Measurements from ENCODE around the gene CDC42BPA.

DNA sequence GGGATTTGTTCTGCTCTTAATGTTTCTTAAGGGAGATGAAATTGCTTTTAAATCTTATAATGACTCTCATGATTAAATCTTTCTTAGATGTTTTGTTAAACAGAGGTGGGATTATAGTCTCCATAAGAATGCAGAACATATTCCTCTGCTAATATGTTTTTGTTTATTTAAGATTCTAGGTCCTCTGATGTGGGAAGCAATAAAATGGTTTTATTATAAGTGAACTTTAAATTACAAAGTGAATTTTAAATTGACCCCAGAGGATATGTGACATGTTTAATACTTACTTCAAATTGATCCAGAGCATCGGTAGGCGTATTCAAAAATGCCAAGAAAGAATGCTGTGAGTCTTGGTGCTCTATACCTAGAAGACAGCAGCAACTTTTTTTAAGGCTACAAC is 248.8 kb downstream of the CDC42BPA start:
- TF ChIP-seq, protein P1, sequence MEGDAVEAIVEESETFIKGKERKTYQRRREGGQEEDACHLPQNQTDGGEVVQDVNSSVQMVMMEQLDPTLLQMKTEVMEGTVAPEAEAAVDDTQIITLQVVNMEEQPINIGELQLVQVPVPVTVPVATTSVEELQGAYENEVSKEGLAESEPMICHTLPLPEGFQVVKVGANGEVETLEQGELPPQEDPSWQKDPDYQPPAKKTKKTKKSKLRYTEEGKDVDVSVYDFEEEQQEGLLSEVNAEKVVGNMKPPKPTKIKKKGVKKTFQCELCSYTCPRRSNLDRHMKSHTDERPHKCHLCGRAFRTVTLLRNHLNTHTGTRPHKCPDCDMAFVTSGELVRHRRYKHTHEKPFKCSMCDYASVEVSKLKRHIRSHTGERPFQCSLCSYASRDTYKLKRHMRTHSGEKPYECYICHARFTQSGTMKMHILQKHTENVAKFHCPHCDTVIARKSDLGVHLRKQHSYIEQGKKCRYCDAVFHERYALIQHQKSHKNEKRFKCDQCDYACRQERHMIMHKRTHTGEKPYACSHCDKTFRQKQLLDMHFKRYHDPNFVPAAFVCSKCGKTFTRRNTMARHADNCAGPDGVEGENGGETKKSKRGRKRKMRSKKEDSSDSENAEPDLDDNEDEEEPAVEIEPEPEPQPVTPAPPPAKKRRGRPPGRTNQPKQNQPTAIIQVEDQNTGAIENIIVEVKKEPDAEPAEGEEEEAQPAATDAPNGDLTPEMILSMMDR (conservative IDR thresholded peaks at IDR 0.05 in 1 of 2, IDR thresholded peaks at IDR 0.05 in 1 of 2; ENCODE audit: low read depth in 1 of 2, low read length in 2 of 2), result no peak
- TF ChIP-seq EZH2 (IDR thresholded peaks at IDR 0.05; ENCODE audit: low read length, missing control alignments), result no peak
